Measurements from ENCODE around the gene FCRLA. TPM values are rescaled to one million over a fixed set of nuclear protein-coding genes. Genes with fewer than 3 reads are reported as not detected.
"Not testable (repeated sequence)": the region's sequence is repeated elsewhere in the genome, so short reads cannot be mapped to it uniquely, and the experiment has no call there.

FCRLA gene
- total and polyA plus RNA-seq, 2 donors = 2.4 to 11.5 TPM

DNA sequence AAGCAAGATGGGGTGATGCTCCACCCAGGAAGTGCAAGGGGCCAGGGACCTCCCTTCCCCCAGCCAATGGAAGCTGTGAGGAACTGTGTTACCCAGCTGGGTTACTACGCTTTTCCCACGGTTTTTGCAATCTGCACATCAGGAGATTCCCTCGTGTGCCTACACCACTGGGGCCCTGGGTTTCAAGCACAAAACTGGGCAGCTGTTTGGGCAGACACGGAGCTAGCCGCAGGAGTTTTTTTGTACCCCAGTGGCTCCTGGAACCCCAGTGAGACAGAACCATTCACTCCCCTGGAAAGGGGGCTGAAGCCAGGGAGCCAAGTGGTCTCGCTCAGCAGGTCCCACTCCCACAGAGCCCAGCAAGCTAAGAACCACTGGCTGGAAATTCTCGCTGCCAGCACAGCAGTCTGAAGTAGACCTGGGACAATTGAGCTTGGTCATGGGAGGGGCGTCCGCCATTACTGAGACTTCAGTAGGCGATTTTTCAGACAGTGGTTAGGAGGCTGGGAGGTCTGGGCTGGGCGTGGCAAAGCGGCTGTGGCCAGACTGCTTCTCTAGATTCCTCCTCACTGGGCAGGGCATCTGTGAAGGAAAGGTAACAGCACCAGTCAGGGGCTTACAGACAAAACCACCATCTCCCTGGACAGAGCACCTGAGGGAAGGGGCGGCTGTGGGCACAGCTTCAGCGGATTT is 13.9 kb upstream of the FCRLA start:
- not testable (repeated sequence) for H3K4me3 ChIP-seq (ENCODE audit: low read length in 2 of 2); H3K27ac ChIP-seq (ENCODE audit: low read depth in 1 of 2, low read length in 1 of 2); H3K27me3 ChIP-seq (ENCODE audit: control insufficient read depth in 2 of 2, insufficient read depth in 1 of 2, low read length in 1 of 2); DNase-seq (ENCODE audit: low read depth in 6 of 9, low spot score in 9 of 9); H3K36me3 ChIP-seq (ENCODE audit: control insufficient read depth in 2 of 2, insufficient read depth in 2 of 2, low read length in 1 of 2); H3K9me3 ChIP-seq (ENCODE audit: control insufficient read depth in 2 of 2, insufficient read depth in 1 of 2, low read length in 1 of 2); H3K4me1 ChIP-seq (ENCODE audit: control insufficient read depth in 2 of 2, insufficient read depth in 2 of 2, low read length in 2 of 2)
- WGBS = 96% methylated on average over 14 of the region's 14 CpGs

DNA sequence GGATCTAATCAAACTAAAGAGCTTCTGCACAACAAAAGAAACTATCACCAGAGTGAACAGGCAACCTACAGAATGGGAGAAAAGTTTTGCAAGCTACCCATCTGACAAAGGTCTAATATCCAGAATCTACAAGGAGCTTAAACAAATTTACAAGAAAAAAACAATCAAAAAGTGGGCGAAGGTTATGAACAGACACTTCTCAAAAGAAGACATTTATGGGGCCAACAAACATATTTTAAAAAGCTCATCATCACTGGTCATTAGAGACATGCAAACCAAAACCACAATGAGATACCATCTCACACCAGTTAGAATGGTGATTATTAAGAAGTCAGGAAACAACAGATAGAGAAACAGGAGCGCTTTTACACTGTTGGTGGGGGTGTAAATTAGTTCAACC is 8.7 kb upstream of the FCRLA start:
- not testable (repeated sequence) for H3K36me3 ChIP-seq (ENCODE audit: control insufficient read depth in 2 of 2, insufficient read depth in 2 of 2, low read length in 1 of 2); H3K27me3 ChIP-seq (ENCODE audit: control insufficient read depth in 2 of 2, insufficient read depth in 1 of 2, low read length in 1 of 2); H3K4me3 ChIP-seq (ENCODE audit: low read length in 2 of 2); H3K27ac ChIP-seq (ENCODE audit: low read depth in 1 of 2, low read length in 1 of 2); DNase-seq (ENCODE audit: low read depth in 6 of 9, low spot score in 9 of 9); H3K9me3 ChIP-seq (ENCODE audit: control insufficient read depth in 2 of 2, insufficient read depth in 1 of 2, low read length in 1 of 2); H3K4me1 ChIP-seq (ENCODE audit: control insufficient read depth in 2 of 2, insufficient read depth in 2 of 2, low read length in 2 of 2)
- WGBS = 96% methylated on average over 2 of the region's 2 CpGs

DNA sequence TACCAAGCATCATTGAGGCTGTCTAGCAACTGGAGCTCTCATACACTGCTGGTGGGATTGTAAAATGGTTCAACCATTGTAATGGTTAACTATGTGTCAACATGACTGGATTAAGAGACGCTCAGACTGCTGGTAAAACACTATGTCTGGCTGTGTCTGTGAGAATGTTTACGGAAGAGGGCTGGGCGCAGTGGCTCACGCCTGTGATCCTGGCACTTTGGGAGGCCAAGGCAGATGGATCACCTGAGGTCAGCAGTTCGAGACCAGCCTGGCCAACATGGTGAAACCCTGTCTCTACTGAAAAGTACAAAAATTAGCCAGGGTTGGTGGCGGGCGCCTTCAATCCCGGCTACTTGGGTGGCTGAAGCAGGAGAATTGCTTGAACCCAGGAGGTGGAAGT is 4.8 kb upstream of the FCRLA start:
- Histone ChIP-seq H3K27ac (ENCODE audit: low read depth in 1 of 2, low read length in 1 of 2) (no peak overlapping the region), H3K27me3 (ENCODE audit: control insufficient read depth in 2 of 2, insufficient read depth in 1 of 2, low read length in 1 of 2) (no peaks in the 10 kb centered on the region), H3K36me3 (ENCODE audit: control insufficient read depth in 2 of 2, insufficient read depth in 2 of 2, low read length in 1 of 2) (no peaks in the 10 kb centered on the region), H3K9me3 (ENCODE audit: control insufficient read depth in 2 of 2, insufficient read depth in 1 of 2, low read length in 1 of 2) (no peaks in the 10 kb centered on the region), H3K4me3 (ENCODE audit: low read length in 2 of 2) (no peak overlapping the region), H3K4me1 (ENCODE audit: control insufficient read depth in 2 of 2, insufficient read depth in 2 of 2, low read length in 2 of 2) (no peaks in the 10 kb centered on the region)
- WGBS = 96% methylated on average over 8 of the region's 8 CpGs
- no peak for DNase-seq (ENCODE audit: low read depth in 6 of 9, low spot score in 9 of 9)

DNA sequence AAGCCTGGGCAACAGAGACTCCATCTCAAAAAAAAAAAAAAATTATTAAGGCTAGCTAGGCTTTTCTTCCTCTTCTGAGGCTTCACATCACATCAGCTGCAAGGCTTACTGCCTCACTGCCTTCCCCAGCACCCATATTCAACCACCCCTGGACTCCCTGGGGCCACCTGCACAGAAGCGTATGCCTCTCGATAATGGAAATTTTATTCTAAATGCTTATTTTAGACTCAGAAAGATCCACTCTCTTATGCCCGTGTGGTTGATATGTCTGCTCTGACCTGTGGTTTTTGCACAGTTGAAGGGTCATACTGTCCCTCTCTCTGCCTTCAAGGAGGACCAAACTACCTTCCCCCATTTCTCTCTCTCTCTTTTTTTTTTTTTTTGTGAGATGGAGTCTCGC is 1.5 kb upstream of the FCRLA start:
- Histone ChIP-seq H3K27ac (ENCODE audit: low read depth in 1 of 2, low read length in 1 of 2) (no peak overlapping the region), H3K36me3 (ENCODE audit: control insufficient read depth in 2 of 2, insufficient read depth in 2 of 2, low read length in 1 of 2) (no peaks in the 10 kb centered on the region), H3K9me3 (ENCODE audit: control insufficient read depth in 2 of 2, insufficient read depth in 1 of 2, low read length in 1 of 2) (no peaks in the 10 kb centered on the region)

DNA sequence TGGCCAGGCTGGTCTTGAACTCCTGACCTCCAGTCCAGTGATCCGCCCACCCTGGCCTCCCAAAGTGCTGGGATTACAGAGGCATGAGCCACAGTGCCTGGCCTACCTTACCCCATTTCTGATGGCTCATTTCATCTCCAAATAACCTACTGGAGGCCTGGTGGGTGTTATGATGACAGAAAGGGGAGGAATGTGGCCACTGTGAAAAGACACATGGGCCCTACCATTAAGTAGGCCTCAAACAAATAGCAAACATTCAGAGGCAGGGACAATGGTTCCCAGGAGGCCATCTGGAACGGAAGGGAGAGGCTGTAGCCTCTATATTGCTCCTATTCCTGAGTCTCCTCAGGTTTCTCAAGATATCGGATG is 932 bp upstream of the FCRLA start:
- Histone ChIP-seq H3K4me1 (ENCODE audit: control insufficient read depth in 2 of 2, insufficient read depth in 2 of 2, low read length in 2 of 2) (no peaks in the 10 kb centered on the region), H3K4me3 (ENCODE audit: low read length in 2 of 2) (no peak overlapping the region), H3K9me3 (ENCODE audit: control insufficient read depth in 2 of 2, insufficient read depth in 1 of 2, low read length in 1 of 2) (no peaks in the 10 kb centered on the region), H3K36me3 (ENCODE audit: control insufficient read depth in 2 of 2, insufficient read depth in 2 of 2, low read length in 1 of 2) (no peaks in the 10 kb centered on the region), H3K27ac (ENCODE audit: low read depth in 1 of 2, low read length in 1 of 2) (no peak overlapping the region), H3K27me3 (ENCODE audit: control insufficient read depth in 2 of 2, insufficient read depth in 1 of 2, low read length in 1 of 2) (peaks cover 6% of the 10 kb centered on the region in 2 donors)
- DNase-seq (ENCODE audit: low read depth in 6 of 9, low spot score in 9 of 9) = no peak
- 91% methylated on average over 3 of the region's 3 CpGs for WGBS

More for the DNA sequence above, 1.5 kb upstream of the FCRLA start:
- no peak overlapping the region for H3K4me3 ChIP-seq (ENCODE audit: low read length in 2 of 2)
- peaks cover under 1 to 4% of the 10 kb centered on the region in 2 donors for H3K27me3 ChIP-seq (ENCODE audit: control insufficient read depth in 2 of 2, insufficient read depth in 1 of 2, low read length in 1 of 2)
- DNase-seq (ENCODE audit: low read depth in 6 of 9, low spot score in 9 of 9) = no peak
- no peaks in the 10 kb centered on the region for H3K4me1 ChIP-seq (ENCODE audit: control insufficient read depth in 2 of 2, insufficient read depth in 2 of 2, low read length in 2 of 2)
- WGBS = 80% methylated on average over 4 of the region's 4 CpGs

DNA sequence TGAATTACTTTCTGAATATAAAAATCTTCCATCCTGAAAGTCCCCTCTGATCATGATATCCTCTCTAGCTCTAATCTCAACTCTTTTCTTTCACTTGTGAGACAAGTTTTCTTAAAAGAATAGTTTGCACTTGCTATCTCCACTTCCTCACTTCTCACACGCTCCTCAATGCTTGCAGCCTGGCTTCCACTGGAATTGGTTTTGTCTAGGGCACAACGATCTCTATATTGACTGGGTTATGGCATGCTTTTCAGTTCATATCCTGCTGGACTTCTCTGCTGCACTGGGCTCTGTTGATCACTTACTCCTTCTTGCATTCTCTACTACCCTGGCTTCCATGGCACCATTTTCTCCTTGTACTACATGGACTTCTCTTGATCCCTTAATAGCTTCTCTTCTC is 474 bp downstream of the FCRLA start:
- 92% methylated on average over 2 of the region's 2 CpGs for WGBS
- no peak for DNase-seq (ENCODE audit: low read depth in 6 of 9, low spot score in 9 of 9)
- Histone ChIP-seq H3K27ac (ENCODE audit: low read depth in 1 of 2, low read length in 1 of 2) (no peak overlapping the region), H3K4me3 (ENCODE audit: low read length in 2 of 2) (no peak overlapping the region), H3K4me1 (ENCODE audit: control insufficient read depth in 2 of 2, insufficient read depth in 2 of 2, low read length in 2 of 2) (no peaks in the 10 kb centered on the region), H3K27me3 (ENCODE audit: control insufficient read depth in 2 of 2, insufficient read depth in 1 of 2, low read length in 1 of 2) (peaks cover 7 to 17% of the 10 kb centered on the region in 2 donors), H3K9me3 (ENCODE audit: control insufficient read depth in 2 of 2, insufficient read depth in 1 of 2, low read length in 1 of 2) (no peaks in the 10 kb centered on the region), H3K36me3 (ENCODE audit: control insufficient read depth in 2 of 2, insufficient read depth in 2 of 2, low read length in 1 of 2) (no peaks in the 10 kb centered on the region)

DNA sequence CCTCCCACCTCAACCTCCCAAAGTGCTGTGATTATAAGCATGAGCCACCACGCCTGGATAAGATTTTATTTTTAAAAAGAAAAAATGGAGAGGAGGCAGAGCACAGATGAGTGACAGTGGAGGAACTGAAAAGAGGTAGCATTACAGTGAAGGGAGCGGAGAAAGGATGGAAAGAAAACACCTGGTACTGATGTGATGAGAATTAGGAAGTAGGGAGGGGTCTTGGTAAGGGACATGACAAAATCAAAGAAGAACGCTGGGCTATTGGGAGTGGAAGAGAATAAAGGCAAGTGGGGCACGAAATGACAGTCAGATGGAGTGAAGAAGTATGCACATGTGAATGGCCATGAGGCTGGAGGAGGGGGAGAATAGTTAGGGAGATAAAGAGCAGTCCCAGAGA is 2.3 kb downstream of the FCRLA start:
- peaks cover 10 to 25% of the 10 kb centered on the region in 2 donors for H3K27me3 ChIP-seq (ENCODE audit: control insufficient read depth in 2 of 2, insufficient read depth in 1 of 2, low read length in 1 of 2)
- DNase-seq (ENCODE audit: low read depth in 6 of 9, low spot score in 9 of 9) = no peak
- no peaks in the 10 kb centered on the region for H3K36me3 ChIP-seq (ENCODE audit: control insufficient read depth in 2 of 2, insufficient read depth in 2 of 2, low read length in 1 of 2)
- H3K4me3 ChIP-seq (ENCODE audit: low read length in 2 of 2) = no peak overlapping the region
- WGBS = 91% methylated on average over 4 of the region's 4 CpGs
- H3K27ac ChIP-seq (ENCODE audit: low read depth in 1 of 2, low read length in 1 of 2) = no peak overlapping the region
- H3K4me1 ChIP-seq (ENCODE audit: control insufficient read depth in 2 of 2, insufficient read depth in 2 of 2, low read length in 2 of 2) = no peaks in the 10 kb centered on the region
- no peaks in the 10 kb centered on the region for H3K9me3 ChIP-seq (ENCODE audit: control insufficient read depth in 2 of 2, insufficient read depth in 1 of 2, low read length in 1 of 2)

DNA sequence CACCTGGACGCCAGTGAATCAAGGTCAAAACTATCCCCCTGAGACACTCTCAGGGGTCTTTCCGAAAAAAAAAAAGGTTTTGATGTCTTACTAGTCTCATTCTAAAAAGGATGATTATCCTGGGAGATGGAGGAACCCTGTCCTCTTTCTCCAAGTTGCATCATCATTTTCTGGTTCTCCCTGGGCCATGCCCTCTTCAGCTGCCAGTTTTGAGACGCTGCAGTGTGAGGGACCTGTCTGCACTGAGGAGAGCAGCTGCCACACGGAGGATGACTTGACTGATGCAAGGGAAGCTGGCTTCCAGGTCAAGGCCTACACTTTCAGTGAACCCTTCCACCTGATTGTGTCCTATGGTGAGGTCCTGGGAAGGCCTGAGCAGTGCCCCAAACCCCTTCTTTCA is 3.5 kb downstream of the FCRLA start:
- no peak overlapping the region for H3K27ac ChIP-seq (ENCODE audit: low read depth in 1 of 2, low read length in 1 of 2)
- no peak overlapping the region for H3K4me3 ChIP-seq (ENCODE audit: low read length in 2 of 2)
- peaks cover 18 to 25% of the 10 kb centered on the region in 2 donors for H3K27me3 ChIP-seq (ENCODE audit: control insufficient read depth in 2 of 2, insufficient read depth in 1 of 2, low read length in 1 of 2)
- H3K36me3 ChIP-seq (ENCODE audit: control insufficient read depth in 2 of 2, insufficient read depth in 2 of 2, low read length in 1 of 2) = no peaks in the 10 kb centered on the region
- H3K4me1 ChIP-seq (ENCODE audit: control insufficient read depth in 2 of 2, insufficient read depth in 2 of 2, low read length in 2 of 2) = no peaks in the 10 kb centered on the region
- WGBS = 97% methylated on average over 4 of the region's 4 CpGs
- no peak for DNase-seq (ENCODE audit: low read depth in 6 of 9, low spot score in 9 of 9)
- H3K9me3 ChIP-seq (ENCODE audit: control insufficient read depth in 2 of 2, insufficient read depth in 1 of 2, low read length in 1 of 2) = no peaks in the 10 kb centered on the region

DNA sequence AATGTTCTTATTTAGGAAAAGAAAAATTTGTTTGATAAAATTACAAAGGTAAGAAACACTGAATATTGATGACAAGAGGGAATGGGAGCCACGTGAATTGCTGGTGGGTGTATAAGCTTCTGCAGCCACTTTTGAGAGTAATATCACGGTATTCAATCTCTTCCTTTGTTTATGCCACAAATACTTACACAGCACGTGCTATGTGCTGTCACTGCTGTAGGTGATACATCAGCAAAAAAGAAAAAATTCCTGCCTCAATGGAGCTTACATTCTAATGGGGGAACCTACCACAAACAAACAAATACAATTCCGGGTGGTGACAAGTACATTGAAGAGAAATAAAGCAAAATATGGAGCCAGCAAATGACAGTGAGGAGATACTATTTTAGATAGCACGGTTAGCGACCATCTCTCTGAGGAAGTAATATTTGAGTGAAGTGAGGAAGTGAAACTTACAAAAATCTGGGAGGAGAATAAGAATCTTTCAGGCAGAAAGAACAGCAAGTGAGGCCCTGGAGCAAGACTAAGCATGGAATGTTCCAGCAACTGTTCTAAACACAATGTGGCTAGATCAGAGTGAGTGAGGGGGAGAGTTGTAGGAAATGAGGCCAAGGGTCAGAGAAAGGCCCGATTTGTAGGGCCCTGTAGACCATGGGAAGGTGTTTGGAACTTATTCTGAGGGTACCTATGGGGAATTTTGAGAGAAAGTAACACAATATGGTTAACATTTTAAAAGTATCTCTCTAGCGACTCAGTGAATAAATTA is 11.7 kb downstream of the FCRLA start:
- peaks cover 39 to 64% of the 10 kb centered on the region in 2 donors for H3K27me3 ChIP-seq (ENCODE audit: control insufficient read depth in 2 of 2, insufficient read depth in 1 of 2, low read length in 1 of 2)
- H3K27ac ChIP-seq (ENCODE audit: low read depth in 1 of 2, low read length in 1 of 2) = no peak overlapping the region
- H3K36me3 ChIP-seq (ENCODE audit: control insufficient read depth in 2 of 2, insufficient read depth in 2 of 2, low read length in 1 of 2) = no peaks in the 10 kb centered on the region
- 45% methylated on average over 8 of the region's 8 CpGs for WGBS
- H3K4me1 ChIP-seq (ENCODE audit: control insufficient read depth in 2 of 2, insufficient read depth in 2 of 2, low read length in 2 of 2) = no peaks in the 10 kb centered on the region
- H3K4me3 ChIP-seq (ENCODE audit: low read length in 2 of 2) = no peak overlapping the region
- peak in 1 of 9 donors; percentile 12 for DNase-seq (ENCODE audit: low read depth in 6 of 9, low spot score in 9 of 9)
- H3K9me3 ChIP-seq (ENCODE audit: control insufficient read depth in 2 of 2, insufficient read depth in 1 of 2, low read length in 1 of 2) = no peaks in the 10 kb centered on the region
